HG03045 (cell line): Measurements from ENCODE around the gene TMCC1.
"Not testable (repeated sequence)": the region's sequence is repeated elsewhere in the genome, so short reads cannot be mapped to it uniquely, and the experiment has no call there.

Experiments
- ATAC-seq: cut with Tn5 transposase; IDR thresholded peaks from one replicate; pipeline ENCODE4 v1.9.1; 2021; ENCODE audit warnings: mild to moderate bottlenecking, moderate library complexity; ENCODE audit not compliant: unreplicated experiment

Gene TMCC1

DNA sequence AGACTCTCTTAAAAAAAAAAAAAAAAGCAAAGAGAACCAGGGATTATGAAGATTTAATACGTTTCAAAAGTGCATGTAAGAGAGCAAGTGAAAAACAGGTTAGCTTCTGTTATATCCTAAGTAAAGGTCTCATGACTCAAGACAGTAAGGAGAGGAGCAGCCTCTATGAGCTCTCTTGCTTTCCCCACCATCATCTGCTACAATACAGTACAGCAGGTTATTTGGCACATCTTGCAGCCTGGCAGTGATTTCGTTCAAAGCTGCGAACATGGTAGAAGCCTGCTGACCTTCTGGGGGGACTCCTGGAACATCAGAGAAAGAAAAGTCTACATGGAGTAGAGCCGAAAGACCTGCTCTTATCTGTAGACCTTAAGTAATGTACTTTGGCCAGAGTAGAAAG lies 157.9 kb downstream of the TMCC1 start:
- no peak for ATAC-seq

DNA sequence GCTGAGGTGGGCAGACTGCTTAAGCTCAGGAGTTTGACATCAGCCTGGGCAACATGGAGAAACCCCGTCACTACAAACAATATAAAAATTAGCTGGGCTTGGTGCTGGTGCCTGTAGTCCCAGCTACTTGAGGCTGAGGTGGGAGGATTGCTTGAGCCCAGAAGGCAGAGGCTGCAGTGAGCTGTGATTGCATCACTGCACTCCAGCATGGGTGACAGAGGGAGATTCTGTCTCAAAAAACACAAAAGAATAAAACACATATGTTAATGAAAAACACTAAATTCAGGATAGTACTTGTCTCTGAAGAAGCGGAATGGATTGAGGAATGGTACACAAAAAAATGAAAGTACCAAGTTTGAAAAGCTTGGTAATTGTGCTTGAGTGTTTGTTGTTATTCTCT lies 159.1 kb downstream of the TMCC1 start:
- ATAC-seq, result no peak

DNA sequence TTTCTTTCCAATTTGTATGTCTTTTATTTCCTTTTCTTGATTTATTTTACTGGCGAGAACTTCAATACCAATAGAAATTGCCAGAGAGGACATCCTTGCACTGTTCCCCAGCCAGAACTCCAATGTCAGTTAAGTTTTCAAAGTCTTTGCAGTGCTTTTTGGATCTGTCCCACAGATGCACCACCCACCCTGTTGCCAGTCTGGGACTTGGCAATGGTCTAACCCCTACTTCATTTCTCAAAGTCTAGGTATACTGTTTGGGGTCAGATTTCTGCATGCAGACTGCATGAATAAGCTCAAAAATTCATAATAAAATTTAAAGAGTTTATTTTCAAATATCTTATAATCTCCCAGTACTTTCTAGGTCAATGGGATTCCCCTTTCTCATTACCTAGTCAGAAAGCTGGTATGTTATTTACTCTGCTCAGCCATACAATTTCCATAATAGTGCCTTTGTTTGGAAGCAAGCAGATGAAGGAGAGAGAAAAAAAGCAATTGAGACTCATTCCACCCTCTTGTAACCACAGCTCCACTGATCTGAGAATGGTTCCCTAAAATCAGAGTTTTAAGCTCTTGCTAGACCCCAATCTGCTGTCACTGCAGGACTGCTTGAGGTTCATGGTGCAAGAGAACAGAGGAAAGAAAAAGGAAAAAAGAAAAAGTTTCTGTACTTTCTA lies 161.2 kb downstream of the TMCC1 start:
- no peak for ATAC-seq

DNA sequence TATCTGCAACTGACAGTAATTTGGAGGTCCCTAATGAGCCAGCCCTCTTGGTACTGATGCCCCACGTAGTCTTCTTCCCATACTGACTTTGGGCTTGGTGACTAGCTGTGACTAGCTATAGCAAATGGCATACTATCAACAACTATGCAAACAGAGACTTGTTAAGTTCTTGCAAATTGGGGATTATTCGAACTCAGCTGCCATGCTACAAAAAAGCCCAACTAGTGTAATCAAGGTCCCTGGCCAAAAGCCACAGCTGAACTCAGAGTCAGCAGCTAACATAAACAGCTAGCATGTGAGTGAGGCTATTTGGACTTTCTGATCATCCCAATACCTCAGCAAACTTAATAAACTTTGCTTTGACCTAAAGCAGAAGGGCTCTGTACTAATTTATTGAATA lies 165.8 kb downstream of the TMCC1 start:
- ATAC-seq, result no peak

DNA sequence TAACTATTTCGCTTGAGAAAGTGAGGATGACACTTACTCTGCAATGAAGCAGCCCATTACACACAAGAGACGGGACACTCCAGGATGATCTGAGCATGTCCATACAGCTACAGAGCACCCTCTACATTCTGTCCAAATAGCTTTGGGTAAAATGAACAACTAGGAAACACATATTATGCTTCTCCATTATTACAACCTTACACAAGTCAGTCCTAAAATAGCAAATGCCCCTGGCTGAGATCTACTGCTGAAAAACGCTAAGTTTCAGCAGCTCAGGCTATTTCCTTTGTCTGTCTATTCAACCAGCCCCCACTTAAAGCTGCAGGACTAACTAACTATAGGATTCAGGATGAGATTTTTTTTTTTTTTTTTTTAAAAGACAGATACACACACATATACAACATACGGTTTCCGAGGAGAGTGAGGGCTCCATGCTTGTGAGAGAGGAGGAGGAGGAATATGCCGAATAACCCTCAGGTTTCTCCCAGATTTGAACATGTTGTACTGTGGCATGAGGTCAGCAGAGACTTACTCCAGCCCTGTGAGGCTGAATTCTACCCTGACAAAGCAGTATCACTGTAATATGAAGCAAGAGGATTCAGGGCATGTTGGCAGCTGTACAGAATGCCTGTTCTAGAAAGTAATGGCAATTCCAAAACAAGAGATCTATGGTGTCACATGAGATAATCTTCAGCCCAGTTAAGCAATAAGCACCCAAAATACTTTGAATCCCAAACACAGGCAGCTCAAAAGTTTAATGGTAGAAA lies 169.8 kb downstream of the TMCC1 start:
- ATAC-seq, result no peak

DNA sequence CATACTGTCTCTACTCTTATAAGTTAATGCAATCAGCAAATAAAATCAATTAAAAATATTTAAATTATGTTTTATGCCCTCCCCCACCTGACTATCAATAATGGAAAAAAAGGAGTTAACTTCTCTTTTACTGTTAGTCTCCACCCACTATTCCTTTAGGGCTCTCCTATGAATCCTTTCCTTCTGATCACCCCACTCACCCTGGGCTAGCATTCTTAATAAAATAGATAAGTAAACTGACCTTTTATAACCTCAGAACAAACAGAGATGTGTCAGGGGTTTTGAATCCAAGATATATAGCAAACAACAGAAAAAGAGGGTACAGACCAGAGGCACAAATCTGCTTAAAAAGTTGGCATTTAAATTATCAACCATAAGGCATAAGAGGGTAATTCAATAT lies 171.0 kb downstream of the TMCC1 start:
- ATAC-seq, result no peak

DNA sequence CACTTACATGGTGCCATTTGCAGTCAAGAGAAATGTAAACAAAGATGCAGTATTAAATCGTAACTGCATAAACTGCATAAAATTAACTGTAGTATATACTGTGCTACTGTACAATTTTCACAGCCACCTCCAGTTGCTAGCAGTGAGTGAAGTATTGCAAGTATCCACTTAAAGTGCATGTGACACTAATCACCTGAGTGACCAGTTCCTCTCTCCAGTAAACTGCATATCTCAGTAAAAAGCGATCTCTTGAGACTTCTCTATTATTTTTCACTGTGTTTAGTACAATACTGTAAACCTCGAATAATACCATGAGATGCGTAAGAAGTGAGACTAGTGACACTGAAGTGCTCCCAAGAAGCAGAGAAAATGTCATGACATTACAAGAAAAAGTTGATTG lies 175.3 kb downstream of the TMCC1 start:
- ATAC-seq, result no peak

DNA sequence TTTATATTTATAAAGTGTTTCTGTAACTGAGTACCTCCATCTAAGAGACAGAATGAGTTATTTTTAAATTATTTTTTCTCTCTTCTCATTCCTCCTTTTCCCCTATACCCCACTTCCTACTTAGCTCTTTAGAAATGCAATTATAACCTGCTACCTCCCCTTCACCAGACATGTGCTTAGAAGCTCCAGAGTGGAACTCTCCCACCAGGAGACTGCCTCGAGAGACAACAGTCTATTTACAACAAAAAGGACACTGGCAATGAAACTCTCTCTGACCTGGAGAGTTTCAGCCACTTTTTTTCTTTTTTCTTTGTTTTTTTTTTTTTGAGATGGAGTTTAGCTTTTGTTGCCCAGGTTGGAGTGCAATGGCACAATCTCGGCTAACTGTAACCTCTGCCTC lies 177.7 kb downstream of the TMCC1 start:
- ATAC-seq, result no peak

DNA sequence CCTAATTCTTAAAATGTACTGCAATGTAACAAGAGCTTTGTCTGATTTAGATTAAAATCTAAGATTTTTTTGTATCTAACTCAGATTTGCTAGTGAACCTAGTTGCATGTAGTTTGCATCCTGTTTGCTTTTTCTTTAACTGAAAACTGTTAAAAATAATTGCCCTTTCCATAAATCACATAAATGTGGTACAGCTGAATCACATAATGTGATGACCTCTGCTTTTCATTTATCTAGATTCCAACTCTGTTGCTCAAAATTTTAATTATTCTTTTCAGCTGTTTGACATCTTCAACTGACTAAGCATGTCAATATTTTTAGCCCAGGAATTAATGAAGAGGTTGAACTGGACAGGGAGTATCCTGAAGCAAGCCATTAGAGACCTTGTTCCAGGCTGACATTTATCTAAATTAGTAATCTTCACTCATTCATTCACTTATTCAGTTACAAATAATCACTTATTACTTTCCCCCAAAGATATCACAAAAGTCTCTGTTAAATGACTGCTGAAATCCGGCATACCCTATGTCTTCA lies 185.1 kb downstream of the TMCC1 start:
- ATAC-seq, result no peak

DNA sequence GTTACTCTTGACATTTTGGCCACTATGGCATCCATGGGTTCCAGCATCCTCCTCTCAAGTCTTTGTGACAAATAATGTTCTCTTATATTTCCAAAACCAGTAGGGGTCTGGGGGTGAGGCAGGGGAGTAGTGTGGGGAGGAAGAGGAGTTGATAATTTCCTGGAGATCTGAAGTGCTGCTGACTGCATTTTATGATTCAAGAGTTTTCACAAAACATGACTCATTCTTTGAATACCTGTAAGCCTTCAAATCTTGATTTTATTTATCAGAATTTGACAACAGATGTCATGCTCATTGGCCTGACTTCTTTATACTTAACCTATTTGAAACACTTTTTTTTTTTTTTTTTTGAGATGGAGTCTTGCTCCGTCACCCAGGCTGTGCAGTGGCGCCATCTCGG lies 188.2 kb downstream of the TMCC1 start:
- no peak for ATAC-seq

DNA sequence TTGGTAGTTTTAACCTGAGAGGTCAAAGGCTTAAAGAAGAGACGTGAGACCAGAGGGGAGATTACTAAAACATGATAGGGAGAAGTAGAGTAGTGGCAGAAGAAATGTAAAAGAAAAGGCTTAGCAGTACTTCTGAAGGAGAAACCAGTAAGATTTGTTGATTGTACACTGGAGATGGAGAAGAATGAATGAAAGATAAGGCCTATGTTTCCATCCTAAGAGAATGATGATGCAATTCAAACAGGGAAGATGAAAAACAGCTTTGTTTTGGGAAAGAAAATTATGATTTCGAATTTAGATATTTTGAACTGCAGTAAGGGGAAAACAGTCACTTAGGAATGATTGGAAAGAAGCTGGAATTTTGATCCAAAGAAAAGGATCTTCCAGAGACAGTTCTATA lies 189.6 kb downstream of the TMCC1 start:
- no peak for ATAC-seq

DNA sequence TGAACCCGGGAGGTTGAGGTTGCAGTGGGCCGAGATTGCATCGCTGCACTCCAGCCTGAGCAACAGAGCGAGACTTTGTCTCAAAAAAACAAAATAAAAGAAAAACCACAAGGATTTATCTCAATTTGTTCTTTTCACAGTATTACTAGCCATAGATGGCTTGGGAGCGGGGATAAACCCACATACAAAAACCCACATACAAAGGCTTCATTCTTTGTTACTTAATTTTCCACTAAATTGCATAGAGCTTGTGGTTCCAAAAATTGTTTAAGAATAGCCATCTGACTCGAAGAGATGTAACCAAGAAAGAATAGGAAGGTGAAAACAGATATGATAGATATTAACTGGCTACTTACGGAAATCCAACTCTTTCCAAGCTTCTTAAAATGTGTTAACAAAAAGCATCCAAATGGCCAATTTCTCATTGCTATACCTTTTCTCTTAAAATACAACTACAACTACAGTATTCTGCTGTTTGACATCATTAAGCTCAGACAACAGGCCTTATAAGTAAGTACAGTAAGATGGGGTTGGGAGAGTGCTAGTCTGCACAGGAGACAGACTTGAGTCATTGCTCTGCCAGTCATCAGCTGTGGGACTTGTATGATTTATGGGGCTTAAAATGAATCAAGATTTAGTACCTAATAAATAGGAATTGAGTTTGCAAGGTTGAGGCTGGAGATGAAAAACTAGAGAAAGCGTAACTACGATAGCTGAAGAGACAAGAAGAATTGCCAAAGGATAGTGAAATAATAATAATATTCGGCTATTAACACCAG lies 190.4 kb downstream of the TMCC1 start:
- ATAC-seq, result no peak

DNA sequence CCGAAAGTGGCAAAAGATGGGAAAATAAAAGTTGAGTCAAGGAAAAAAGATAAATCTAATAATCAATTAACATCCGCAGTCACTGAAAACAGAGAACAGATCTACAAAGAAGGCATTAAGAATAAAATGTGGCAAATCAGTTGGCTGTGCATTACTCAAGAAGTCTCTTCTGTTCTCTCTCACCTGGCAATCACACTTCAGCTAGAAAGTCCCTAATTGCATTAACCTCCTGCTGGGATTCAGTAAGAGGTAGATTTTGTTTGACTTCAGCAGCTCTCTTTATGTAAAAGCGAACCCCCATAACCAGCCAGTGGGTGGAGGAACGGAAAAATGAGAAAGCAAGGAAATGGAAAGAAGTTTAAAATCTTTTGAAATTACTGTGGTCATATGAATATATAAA lies 192.3 kb downstream of the TMCC1 start:
- ATAC-seq, result no peak

DNA sequence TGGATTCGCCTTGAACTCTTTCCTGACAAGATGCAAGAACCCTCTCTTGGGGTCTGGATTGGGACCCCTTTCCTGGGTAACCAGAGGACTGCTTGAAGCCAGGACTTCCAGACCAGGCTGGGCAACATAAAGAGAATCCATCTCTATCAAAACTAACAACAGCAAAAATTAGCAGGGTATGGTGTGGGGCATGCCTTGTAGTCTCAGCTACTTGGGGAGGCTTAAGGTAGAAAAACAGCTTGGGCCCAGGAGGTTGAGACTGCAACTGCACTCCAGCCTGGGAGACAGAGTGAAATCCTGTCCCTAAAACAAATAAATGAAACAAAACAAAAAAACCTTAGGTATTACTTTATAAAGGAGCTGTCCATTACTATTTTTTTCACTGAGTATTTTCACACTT lies 193.9 kb downstream of the TMCC1 start:
- no peak for ATAC-seq

DNA sequence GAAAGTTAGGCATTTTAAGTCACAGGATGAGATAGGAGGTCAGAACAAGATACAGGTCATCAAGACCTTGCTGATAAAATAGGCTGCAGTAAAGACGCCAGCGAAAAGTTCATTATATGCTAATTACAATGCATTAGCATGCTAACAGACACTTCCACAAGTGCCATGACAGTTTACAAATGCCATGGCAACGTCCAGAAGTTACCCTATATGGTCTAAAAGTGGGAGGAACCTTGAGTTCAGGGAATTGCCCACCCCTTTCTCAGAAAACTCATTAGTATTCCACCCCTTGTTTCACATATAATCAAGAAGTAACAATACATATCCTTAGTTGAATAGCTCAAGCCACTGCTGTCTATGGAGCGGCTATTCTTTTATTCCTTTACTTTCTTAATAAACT lies 194.3 kb downstream of the TMCC1 start:
- no peak for ATAC-seq

DNA sequence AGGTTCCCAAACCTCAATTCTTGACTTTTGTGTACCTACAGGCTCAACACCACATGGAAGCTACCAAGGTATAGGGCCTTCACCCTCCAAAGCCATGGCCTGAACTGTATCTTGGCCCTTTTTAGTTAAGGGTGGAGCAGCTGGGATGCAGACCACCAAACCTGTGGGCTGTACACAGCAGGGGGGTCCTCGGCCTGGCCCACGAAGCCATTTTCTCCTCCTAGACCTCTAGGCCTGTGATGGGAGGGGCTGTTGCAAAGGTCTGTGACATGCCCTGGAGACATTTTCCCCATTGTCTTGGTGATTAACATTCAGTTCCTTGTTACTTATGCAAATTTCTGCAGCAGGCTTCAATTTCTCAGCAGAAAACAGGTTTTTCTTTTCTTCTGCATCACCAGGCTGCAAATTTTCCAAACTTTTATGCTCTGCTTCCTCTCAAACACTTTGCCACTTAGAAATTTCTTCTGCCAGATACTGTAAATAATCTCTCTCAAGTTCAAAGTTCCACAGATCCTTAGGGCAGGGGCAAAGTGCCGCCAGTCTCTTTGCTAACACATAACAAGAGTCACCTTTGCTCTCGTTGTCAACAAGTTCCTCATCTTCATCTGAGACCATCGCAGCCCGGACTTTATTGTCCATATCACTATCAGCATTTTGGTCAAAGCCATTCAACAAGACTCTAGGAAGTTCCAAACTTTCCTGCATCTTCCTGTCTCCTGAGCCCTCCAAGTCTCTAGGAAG lies 196.1 kb downstream of the TMCC1 start:
- ATAC-seq, result no peak

DNA sequence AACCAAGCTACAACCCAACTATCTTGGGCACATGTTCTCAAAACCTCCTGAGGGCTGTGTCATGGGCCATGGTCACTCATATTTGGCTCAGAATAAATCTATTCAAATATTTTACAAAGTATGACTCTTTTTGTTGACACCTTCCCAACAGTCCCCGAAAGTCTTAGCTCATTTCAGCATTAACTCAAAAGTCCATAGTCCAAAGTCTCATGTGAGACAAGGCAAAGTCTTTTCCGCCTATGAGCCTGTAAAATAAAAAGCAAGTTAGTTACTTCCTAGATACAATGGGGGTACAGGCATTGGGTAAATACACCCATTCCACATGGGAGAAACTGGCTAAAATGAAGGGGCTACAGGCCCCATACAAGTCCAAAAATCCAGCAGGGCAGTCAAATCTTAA lies 197.1 kb downstream of the TMCC1 start:
- not testable (repeated sequence) for ATAC-seq

DNA sequence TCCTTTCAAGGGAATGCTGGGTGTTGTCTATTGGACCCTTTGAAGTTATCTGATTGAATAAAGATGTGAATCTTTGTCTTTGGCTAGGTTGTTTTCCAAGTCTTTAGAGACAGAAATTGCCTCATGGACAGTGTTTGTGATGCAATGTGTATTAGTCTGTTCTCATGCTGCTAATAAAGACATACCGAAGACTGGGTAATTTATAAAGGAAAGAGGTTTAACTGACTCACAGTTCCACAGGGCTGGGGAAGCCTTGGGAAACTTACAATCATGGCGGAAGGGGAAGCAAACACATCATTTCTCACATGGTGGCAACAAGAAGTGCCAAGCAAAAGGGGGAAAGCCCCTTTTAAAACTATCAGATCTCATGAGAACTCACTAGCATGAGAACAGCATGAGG lies 198.3 kb downstream of the TMCC1 start:
- ATAC-seq, result no peak

DNA sequence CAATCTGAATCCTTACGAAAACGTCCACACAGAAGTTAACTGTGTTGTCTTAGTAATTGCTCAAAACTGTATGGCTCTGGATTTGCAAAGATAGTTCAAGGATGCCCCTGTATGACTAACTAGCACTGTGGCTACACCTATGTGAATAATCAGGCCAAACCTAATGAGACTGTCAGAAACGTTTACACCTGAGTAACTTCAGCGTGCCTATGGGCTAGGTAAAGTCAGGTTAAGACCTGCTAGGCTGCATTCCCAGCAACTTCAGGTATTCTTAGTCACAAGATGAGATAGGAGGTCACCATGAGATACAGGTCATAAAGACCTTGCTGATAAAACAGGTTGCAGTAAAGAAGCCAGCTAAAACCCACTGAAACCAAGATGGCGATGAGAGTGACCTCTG lies 199.3 kb downstream of the TMCC1 start:
- no peak for ATAC-seq

DNA sequence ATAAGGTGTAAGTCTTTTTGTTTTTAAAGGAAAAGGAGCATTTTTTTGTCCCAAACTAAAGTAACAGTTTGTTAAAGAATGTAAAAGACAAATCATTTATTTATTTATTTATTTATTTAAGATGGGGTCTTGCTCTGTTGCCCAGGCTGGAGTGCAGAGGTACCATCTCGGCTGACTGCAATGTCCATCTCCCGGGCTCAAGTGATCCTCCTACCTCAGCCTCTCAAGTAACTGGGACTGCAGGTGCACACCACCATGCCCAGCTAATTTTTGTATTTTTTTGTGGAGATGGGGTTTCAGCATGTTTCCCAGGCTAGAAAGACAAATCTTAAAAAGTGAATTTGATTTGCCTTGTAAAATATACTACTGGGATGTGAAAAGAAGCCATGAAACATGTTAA lies 200.8 kb downstream of the TMCC1 start:
- ATAC-seq, result no peak

DNA sequence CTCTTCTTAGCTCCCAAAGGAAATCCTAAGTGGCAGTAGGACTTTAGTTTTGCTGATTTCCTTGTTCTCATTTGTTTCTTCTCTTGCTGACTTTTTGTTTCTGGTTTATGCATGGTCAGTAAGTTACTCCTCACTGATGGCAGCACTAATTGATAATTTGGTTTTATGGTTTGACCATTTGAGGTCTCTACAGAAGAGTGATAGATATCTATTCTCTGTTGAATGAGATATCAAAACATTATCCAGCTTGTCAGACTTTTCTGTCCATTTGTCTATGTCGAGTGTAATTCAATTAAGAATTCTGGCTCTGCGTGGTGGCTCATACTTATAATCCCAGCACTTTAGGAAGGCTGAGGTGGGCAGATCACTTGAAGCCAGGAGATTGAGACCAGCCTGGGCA lies 202.5 kb downstream of the TMCC1 start:
- no peak for ATAC-seq
